Measurements from ENCODE around the gene MYH14.
A peak's percentile ranks its signal among the peaks of the same experiment; 100 is the strongest.
"Not testable (repeated sequence)": the region's sequence is repeated elsewhere in the genome, so short reads cannot be mapped to it uniquely, and the experiment has no call there.

The MYH14 gene

GRCh38 chr19:50332244-50333038 is 129.0 kb downstream of the MYH14 start:
- peak; percentile 73 for DNase-seq (ENCODE audit: low spot score)

GRCh38 chr19:50333235-50333736 is 129.9 kb downstream of the MYH14 start:
- DNase-seq (ENCODE audit: low spot score), result peak; percentile 95

GRCh38 chr19:50333737-50334617 is 130.6 kb downstream of the MYH14 start:
- peak; percentile 91 for DNase-seq (ENCODE audit: low spot score)

GRCh38 chr19:50334741-50335421 is 131.5 kb downstream of the MYH14 start:
- DNase-seq (ENCODE audit: low spot score), result no peak

GRCh38 chr19:50337031-50337430 is 133.6 kb downstream of the MYH14 start:
- DNase-seq (ENCODE audit: low spot score), result not testable (repeated sequence)

- no peak for DNase-seq (ENCODE audit: low spot score)
These were observed 136.9 kb downstream of the MYH14 start for GRCh38 chr19:50340331-50340730.

- no peak for DNase-seq (ENCODE audit: low spot score)
These were observed 137.7 kb downstream of the MYH14 start for GRCh38 chr19:50341091-50341564.

GRCh38 chr19:50344661-50345318 is 141.4 kb downstream of the MYH14 start:
- no peak for DNase-seq (ENCODE audit: low spot score)

- not testable (repeated sequence) for DNase-seq (ENCODE audit: low spot score)
These were observed 143.7 kb downstream of the MYH14 start for GRCh38 chr19:50347089-50347581.

GRCh38 chr19:50349277-50350057 is 146.0 kb downstream of the MYH14 start:
- no peak for DNase-seq (ENCODE audit: low spot score)

- DNase-seq (ENCODE audit: low spot score), result no peak
These were observed 148.8 kb downstream of the MYH14 start for GRCh38 chr19:50352242-50352641.

GRCh38 chr19:50353487-50353880 is 150.1 kb downstream of the MYH14 start:
- DNase-seq (ENCODE audit: low spot score), result not testable (repeated sequence)

- DNase-seq (ENCODE audit: low spot score), result no peak
These were observed 153.3 kb downstream of the MYH14 start for GRCh38 chr19:50356691-50357177.

- peak; percentile 81 for DNase-seq (ENCODE audit: low spot score)
These were observed 154.0 kb downstream of the MYH14 start for GRCh38 chr19:50357178-50358100.

GRCh38 chr19:50358483-50359327 is 155.3 kb downstream of the MYH14 start:
- DNase-seq (ENCODE audit: low spot score), result no peak

- no peak for DNase-seq (ENCODE audit: low spot score)
These were observed 156.0 kb downstream of the MYH14 start for GRCh38 chr19:50359328-50359818.

Measured in ecto neural progenitor cell (in vitro differentiated cells).